GM18499 (cell line): Measurements from ENCODE around the gene RBFOX1.

Experiments used
- ATAC-seq: cut with Tn5 transposase; IDR thresholded peaks from one replicate; pipeline ENCODE4 v1.9.1; 2021; ENCODE audit warnings: moderate number of reproducible peaks; ENCODE audit not compliant: insufficient read depth, unreplicated experiment

RBFOX1 gene

DNA sequence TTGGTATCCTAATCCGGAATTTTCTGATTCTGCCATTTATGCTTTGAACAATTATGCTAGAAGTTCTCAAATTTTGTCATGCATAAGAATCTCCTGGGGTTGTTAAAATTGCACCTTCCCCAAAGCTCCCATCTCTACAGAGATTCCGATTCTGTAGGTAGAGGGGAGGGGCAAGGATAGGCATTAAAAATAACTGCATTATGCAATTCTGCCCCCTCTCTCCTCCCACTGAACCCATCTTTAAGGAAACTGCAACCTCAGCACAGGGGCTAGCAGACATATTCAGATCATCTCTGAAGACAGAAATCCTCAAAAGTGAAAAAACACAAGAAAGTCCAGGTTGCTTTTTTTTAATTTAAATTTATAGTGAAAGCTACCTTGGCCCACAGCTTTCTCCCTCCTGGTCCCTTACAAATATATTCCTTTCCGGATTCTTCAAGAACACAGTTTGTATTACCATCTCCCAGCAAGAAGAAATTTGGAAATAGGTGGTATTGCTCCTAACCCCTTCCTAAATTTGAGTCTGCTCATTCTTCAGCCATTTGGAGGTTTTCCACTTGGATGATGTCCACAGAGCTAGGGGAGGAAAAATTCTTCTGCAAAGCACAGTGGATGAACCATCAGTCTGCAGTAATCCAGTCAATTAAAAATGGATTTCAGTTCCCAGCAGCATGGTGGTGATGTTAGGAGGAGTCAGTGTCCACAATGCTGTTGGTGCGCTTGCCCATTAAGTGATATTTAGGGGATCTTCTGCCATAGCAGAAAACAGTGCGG, 67.7 kb downstream of the RBFOX1 start:
- no peak for ATAC-seq

- no peak for ATAC-seq
These were observed 71.6 kb downstream of the RBFOX1 start for GRCh38 chr16:7404217-7404616.

DNA sequence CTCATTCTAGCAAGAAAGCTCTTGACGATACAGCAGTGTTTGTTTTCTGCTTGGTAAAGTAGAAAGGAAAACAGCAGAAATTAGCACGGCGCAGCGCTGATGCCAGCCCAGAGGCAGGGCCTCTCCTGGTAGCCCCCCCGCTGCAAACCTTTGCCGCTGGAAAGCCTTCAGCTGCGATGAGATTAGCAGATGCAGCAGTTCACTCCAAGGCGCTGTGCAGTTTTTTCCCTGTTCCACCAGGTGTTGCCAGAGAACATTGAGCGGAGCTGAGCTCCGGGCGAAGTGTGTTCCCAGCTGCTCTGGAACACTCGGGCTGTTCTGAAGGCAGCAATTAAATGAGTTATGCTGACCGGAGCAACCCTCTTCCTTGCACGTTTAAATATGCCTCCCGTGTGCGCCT, 72.5 kb downstream of the RBFOX1 start:
- no peak for ATAC-seq

- no peak for ATAC-seq
These were observed 76.2 kb downstream of the RBFOX1 start for GRCh38 chr16:7408700-7409365.

DNA sequence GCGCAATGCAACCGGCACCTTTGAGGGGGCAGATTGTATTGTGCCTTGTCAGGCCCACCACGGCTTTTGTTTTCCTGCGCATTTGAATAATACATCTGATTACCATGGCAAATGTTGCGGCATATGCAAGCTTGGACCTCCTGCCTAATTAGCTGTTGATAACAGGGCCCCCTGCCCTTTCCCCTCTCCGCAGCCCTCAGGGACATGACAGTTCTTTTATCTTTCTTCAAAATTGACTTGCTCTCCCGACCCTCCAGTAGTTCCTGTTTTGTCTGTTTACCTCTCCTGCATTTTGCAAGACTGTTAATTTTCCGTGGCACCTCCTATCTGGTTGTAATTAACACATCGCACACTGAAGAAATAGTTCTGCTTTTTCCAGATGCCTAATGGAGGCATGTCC, 86.8 kb downstream of the RBFOX1 start:
- ATAC-seq, result no peak

DNA sequence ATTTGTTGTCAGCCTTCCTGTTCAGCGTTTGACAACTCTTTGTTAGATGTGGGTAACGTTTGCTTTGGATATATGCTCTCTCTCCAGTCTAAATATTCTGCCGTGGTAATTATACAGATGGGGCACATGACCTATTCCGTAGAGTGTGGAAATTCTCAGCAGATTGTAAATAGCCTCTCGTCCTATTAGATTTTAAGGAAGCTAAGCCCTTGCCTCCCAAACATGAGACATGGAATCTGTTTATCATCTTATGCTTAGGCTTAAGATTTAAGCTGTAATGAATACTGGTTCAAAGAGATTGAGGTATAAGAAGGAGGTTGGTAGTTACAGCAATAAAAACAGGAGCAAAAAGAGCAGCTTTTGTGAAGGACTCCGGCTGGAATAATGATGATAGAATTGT, 87.4 kb downstream of the RBFOX1 start:
- no peak for ATAC-seq

DNA sequence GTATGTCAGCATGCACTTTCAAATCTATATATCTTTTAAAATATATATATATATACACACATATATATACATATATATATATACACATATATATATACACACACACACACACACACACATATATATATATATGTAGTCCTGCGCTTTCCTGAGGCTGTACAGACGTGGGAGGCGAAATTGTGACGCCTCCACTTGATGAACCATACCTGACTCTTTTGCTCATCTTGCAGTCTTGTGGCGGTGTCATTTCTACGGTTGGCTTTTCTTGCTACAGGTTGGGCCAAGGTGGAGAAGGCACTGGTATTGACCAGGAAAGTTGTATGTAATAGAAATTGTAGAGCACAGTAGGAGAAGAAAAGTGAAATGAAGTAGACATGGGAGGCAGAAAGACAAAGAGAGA, 88.2 kb downstream of the RBFOX1 start:
- no peak for ATAC-seq

GRCh38 chr16:7421578-7421977, 88.9 kb downstream of the RBFOX1 start:
- no peak for ATAC-seq

- no peak for ATAC-seq
These were observed 89.6 kb downstream of the RBFOX1 start for GRCh38 chr16:7422036-7422888.

DNA sequence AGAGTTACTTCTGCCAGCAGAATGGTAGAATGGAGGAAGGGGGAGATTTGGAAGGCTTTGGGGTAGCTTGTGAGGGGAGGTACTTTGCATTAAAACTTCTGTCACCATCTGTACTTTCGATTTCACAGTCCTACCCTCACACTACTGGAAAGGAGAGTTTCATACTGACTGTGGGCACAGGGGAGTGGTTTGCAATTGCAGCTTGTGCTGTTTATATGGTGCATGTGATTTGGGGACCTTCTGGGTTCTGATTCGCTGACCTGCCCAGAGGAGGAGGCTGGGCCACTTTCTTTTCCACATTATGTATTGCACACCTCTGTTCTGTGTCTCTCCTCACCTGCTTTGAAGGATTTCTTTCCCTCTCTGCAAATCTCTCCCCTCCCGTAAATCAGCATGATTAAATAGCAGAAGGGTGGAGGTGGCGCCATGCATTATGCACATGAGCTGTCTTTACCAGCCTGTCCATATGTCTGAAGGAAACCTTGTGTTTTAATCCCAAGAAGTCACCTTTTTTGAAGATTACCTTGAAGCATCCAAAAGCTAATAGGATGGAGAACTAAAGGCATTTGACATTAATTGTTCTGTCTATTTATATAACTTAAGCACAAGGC, 90.9 kb downstream of the RBFOX1 start:
- ATAC-seq, result no peak

DNA sequence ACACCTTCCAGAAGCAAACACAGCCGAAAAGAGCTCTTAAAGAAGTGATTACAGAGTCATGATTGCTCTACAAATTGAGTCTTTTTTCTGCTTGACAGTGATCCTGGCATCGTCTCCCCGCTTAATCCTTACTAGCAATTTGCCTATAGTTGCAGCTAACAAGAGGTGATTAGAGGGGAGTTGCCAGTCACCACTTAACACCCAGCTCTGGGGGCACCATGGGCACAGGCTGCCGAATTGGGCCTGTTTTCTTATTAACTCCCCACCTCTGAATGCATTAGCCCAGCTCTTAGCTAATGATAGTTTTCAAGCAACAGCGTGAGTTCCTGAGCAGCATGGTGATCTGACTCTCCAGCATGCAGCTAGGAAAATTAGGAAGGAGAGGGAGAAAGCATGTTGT, 93.5 kb downstream of the RBFOX1 start:
- ATAC-seq, result no peak

DNA sequence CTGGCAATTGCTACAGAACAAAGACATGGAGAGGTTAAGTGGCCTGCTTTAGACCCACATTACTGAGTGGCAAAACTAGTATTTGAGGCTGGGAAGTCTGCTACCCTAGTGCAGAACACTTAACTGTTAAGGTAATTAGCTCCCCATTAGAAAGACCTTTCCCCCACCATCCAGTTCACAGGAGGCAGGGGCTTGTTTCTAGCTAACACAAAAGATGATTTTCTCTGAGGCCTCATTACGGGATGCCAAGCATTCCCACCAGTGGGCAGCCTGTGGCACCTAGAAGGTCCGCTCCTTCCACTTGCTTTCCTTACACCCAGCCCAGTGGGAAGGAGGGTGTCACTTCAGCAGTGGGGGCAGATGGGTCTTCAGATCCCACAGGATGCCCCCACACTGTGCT, 99.1 kb downstream of the RBFOX1 start:
- ATAC-seq, result no peak

GRCh38 chr16:7436306-7436705, 103.7 kb downstream of the RBFOX1 start:
- no peak for ATAC-seq

- ATAC-seq, result no peak
These were observed 104.6 kb downstream of the RBFOX1 start for GRCh38 chr16:7437135-7437804.

- no peak for ATAC-seq
These were observed 105.2 kb downstream of the RBFOX1 start for GRCh38 chr16:7437843-7438242.

DNA sequence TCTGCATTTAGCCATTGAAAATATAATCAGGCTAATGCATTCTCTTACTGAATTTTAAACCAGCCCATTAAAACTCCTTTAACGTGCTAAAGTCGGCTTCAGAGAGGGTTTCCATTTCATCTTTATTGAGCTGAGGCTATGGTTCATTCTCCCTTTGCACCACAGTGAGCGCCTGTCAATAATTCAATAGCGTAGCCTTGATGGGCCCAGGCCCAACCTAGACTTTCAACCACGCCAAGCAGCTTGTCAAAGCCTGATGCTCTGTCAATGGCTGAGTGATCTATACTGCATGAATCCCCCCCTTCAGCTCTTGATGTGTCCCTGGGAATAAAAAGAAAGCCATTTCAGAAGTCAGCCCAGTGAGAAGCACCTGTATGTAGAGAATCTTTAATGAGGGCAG, 106.0 kb downstream of the RBFOX1 start:
- no peak for ATAC-seq

- ATAC-seq, result no peak
These were observed 106.9 kb downstream of the RBFOX1 start for GRCh38 chr16:7439518-7439917.

DNA sequence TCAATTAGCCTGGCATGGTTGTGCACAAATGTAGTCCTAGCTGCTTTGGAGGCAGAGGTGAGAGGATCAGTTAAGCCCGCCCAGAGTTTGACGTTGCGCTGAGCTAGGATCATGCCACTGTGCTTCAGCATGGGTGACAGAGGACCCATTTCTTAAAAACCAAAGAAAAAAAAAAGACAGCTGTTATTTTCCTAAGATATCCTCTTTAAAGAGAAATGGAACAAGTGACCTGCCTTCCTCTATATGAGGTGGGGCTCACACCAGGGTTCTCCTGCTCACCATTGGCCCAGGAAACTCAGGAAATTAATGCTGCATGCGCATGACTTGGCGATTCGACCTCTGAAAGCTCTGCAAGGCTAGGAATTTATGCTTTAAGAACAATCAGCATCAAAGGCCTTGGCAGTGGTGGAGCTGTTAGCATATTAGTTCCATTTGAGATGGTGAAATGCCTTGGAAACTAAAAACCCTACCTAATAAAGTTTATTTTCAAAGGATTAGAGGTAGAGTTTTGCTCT, 108.3 kb downstream of the RBFOX1 start:
- ATAC-seq, result no peak

GRCh38 chr16:7442050-7442449, 109.4 kb downstream of the RBFOX1 start:
- ATAC-seq, result no peak

DNA sequence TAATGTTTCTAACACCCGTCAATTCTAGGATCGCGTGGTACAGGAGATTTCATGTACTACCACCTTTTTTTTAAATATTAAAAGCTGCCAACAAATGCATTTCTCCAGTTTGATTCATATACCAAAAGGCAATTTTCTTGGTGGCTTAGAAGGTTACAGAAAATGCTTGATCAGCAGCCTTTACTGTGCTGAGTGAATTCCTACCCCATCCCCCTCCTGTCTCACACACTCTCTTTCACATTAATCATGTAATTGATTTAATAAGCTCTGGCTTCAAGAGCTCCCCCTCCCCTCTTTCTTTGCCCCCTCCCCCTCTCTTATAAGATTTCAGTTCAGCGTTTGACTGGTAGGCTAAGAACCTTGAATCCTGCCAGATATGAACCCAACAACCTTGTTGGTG, 110.5 kb downstream of the RBFOX1 start:
- no peak for ATAC-seq
